H9 (cell line): Measurements from ENCODE around the gene FUS. TPM values are rescaled to one million over a fixed set of nuclear protein-coding genes. Genes with fewer than 3 reads are reported as not detected.
"Not testable (repeated sequence)": the region's sequence is repeated elsewhere in the genome, so short reads cannot be mapped to it uniquely, and the experiment has no call there.

Experiments used
- DNase-seq: peaks from one replicate; pipeline ENCODE4 v3.0.0-alpha.2; 2017
- H2AFZ ChIP-seq: one replicate; pipeline ENCODE4 v1.6.1; 2013; ENCODE audit warnings: mild to moderate bottlenecking, low read length, control low read depth, moderate library complexity
- H2AK5ac ChIP-seq: 2 replicates; pipeline ENCODE4 v1.6.1; 2013; ENCODE audit warnings: low read length, control low read depth, mixed read lengths; ENCODE audit not compliant: insufficient read length
- H2BK120ac ChIP-seq: one replicate; pipeline ENCODE4 v1.6.1; 2013; ENCODE audit warnings: low read depth, mild to moderate bottlenecking, low read length, control low read depth, inconsistent platforms; ENCODE audit not compliant: poor library complexity, severe bottlenecking
- H2BK12ac ChIP-seq: 2 replicates; pipeline ENCODE4 v1.6.1; 2013; ENCODE audit warnings: low read length, control low read depth, mixed read lengths, low read depth; ENCODE audit not compliant: insufficient read length
- H2BK15ac ChIP-seq: 2 replicates; pipeline ENCODE4 v1.6.1; 2013; ENCODE audit warnings: low read depth, low read length, control low read depth
- H2BK20ac ChIP-seq: one replicate; pipeline ENCODE4 v1.6.1; 2013; ENCODE audit warnings: low read depth, mild to moderate bottlenecking, low read length, control low read depth, inconsistent platforms; ENCODE audit not compliant: poor library complexity, severe bottlenecking
- H2BK5ac ChIP-seq: 2 replicates; pipeline ENCODE4 v1.6.1; 2013; ENCODE audit warnings: low read length, control low read depth, mixed read lengths; ENCODE audit not compliant: insufficient read length
- H3K14ac ChIP-seq: 2 replicates; pipeline ENCODE4 v1.6.1; 2013; ENCODE audit warnings: low read length, control low read depth; ENCODE audit not compliant: insufficient read depth
- H3K18ac ChIP-seq: 2 replicates; pipeline ENCODE4 v1.6.1; 2013; ENCODE audit warnings: low read depth, mild to moderate bottlenecking, mixed read lengths, low read length, control low read depth; ENCODE audit not compliant: insufficient read length
- H3K23ac ChIP-seq: 2 replicates; pipeline ENCODE4 v1.6.1; 2013; ENCODE audit warnings: low read length, control low read depth, mixed read lengths, low read depth; ENCODE audit not compliant: insufficient read length
- H3K23me2 ChIP-seq: 2 replicates; pipeline ENCODE4 v1.6.1; 2013; ENCODE audit warnings: low read depth, mild to moderate bottlenecking, mixed read lengths, low read length, control low read depth; ENCODE audit not compliant: insufficient read length, poor library complexity, severe bottlenecking
- H3K27ac ChIP-seq: 2 replicates; pipeline ENCODE4 v1.5.1; 2013; ENCODE audit warnings: low read length, control low read depth, mixed read lengths, low read depth; ENCODE audit not compliant: insufficient read length
- H3K27me3 ChIP-seq: 2 replicates; pipeline ENCODE4 v1.6.1; 2013; ENCODE audit warnings: low read length, control low read depth, inconsistent platforms; ENCODE audit not compliant: insufficient read depth
- H3K4ac ChIP-seq: 2 replicates; pipeline ENCODE4 v1.6.1; 2013; ENCODE audit warnings: low read depth, mild to moderate bottlenecking, control low read depth, inconsistent platforms, low read length, moderate library complexity
- H3K4me1 ChIP-seq: 2 replicates; pipeline ENCODE4 v1.6.1; 2013; ENCODE audit warnings: low read length, control low read depth, inconsistent platforms; ENCODE audit not compliant: insufficient read depth
- H3K4me2 ChIP-seq: 2 replicates; pipeline ENCODE4 v1.6.1; 2013; ENCODE audit warnings: low read length, control low read depth, mixed read lengths; ENCODE audit not compliant: insufficient read length, insufficient read depth
- H3K56ac ChIP-seq: 2 replicates; pipeline ENCODE4 v1.6.1; 2013; ENCODE audit warnings: low read depth, mild to moderate bottlenecking, mixed read lengths, low read length, control low read depth; ENCODE audit not compliant: insufficient read length
- H3K79me1 ChIP-seq: 2 replicates; pipeline ENCODE4 v1.6.1; 2013; ENCODE audit warnings: low read depth, mild to moderate bottlenecking, moderate library complexity, low read length, control low read depth, inconsistent platforms; ENCODE audit not compliant: insufficient read depth, poor library complexity, severe bottlenecking
- H3K79me2 ChIP-seq: 2 replicates; pipeline ENCODE4 v1.6.1; 2013; ENCODE audit warnings: low read length, control low read depth, inconsistent platforms; ENCODE audit not compliant: insufficient read depth
- H3K9ac ChIP-seq: 2 replicates; pipeline ENCODE4 v1.6.1; 2013; ENCODE audit warnings: low read length, control low read depth, mixed read lengths; ENCODE audit not compliant: insufficient read length; ENCODE audit errors: extremely low read depth
- H3K9me3 ChIP-seq: one replicate; pipeline ENCODE4 v1.6.1; 2013; ENCODE audit warnings: low read depth, low read length, inconsistent platforms; ENCODE audit not compliant: control insufficient read depth
- H3T11ph ChIP-seq: one replicate; pipeline ENCODE4 v1.6.1; 2013; ENCODE audit warnings: mild to moderate bottlenecking, low read length, control low read depth, inconsistent platforms
- H4K20me1 ChIP-seq: one replicate; pipeline ENCODE4 v1.6.1; 2013; ENCODE audit not compliant: control insufficient read depth, insufficient read length, insufficient read depth
- H4K5ac ChIP-seq: 2 replicates; pipeline ENCODE4 v1.6.1; 2013; ENCODE audit warnings: low read depth, mild to moderate bottlenecking, mixed read lengths, low read length, control low read depth; ENCODE audit not compliant: insufficient read length
- H4K8ac ChIP-seq: replicated peaks from 2 replicates; pipeline ENCODE4 v1.6.1; 2013; ENCODE audit warnings: low read length, control low read depth, mixed read lengths, low read depth; ENCODE audit not compliant: insufficient read length
- H4K91ac ChIP-seq: 2 replicates; pipeline ENCODE4 v1.6.1; 2013; ENCODE audit warnings: low read depth, mild to moderate bottlenecking, moderate library complexity, mixed read lengths, low read length, control low read depth; ENCODE audit not compliant: insufficient read length
- H3K27ac Mint-ChIP-seq, 3 experiments: 2 replicates in 2 of 3; 3 replicates in 1 of 3; pipeline ENCODE4 v1.8.0; 2020 to 2021; ENCODE audit warnings: mixed read lengths in 3 of 3, mild to moderate bottlenecking in 1 of 3, moderate library complexity in 1 of 3
- H3K27me3 Mint-ChIP-seq: 2 replicates; pipeline ENCODE4 v1.8.0; 2021; ENCODE audit warnings: low read depth, mild to moderate bottlenecking, moderate library complexity, mixed read lengths
- H3K36me3 Mint-ChIP-seq, 3 experiments: 2 replicates in 2 of 3; 3 replicates in 1 of 3; pipeline ENCODE4 v1.8.0; 2020 to 2021; ENCODE audit warnings: low read depth in 3 of 3, mixed read lengths in 3 of 3; ENCODE audit not compliant: insufficient read depth in 1 of 3
- H3K4me1 Mint-ChIP-seq, 2 experiments: 2 replicates each; pipeline ENCODE4 v1.8.0; 2020; ENCODE audit warnings: mixed read lengths in 2 of 2
- H3K4me3 Mint-ChIP-seq, 2 experiments: 2 replicates in 1 of 2; 3 replicates in 1 of 2; pipeline ENCODE4 v1.8.0; 2020 to 2021; ENCODE audit warnings: mild to moderate bottlenecking in 2 of 2, mixed read lengths in 2 of 2, moderate library complexity in 1 of 2
- H3K9me3 Mint-ChIP-seq, 2 experiments: 2 replicates in 1 of 2; 3 replicates in 1 of 2; pipeline ENCODE4 v1.8.0; 2020; ENCODE audit warnings: mild to moderate bottlenecking in 2 of 2, mixed read lengths in 2 of 2, moderate library complexity in 1 of 2
- WGBS: extraction: QIAGEN DNeasy Blood & Tissue Kit; methylation state at CpG from one replicate; pipeline ENCODE4 v1.1.7; 2013; ENCODE audit warnings: missing lambda C conversion rate, low lambda C conversion rate, mixed read lengths; ENCODE audit not compliant: insufficient read length; ENCODE audit errors: extremely low coverage; 5-methylcytosine and 5-hydroxymethylcytosine counted together
- total RNA-seq: library from RNA; stranded (reverse); gene quantifications from 2 replicates; pipeline ENCODE4 v1.2.1, GENCODE V29; 2021
- TF ChIP-seq, protein P1 (sequence below): fragments of 200-600 bp; sonication (generic); conservative IDR thresholded peaks from 3 replicates; pipeline ENCODE4 v1.8.0; 2021; ENCODE audit warnings: antibody characterized with exemption, mild to moderate bottlenecking

Gene FUS
- total RNA-seq, 1 experiment from 2014 or later = 1,034 TPM

DNA sequence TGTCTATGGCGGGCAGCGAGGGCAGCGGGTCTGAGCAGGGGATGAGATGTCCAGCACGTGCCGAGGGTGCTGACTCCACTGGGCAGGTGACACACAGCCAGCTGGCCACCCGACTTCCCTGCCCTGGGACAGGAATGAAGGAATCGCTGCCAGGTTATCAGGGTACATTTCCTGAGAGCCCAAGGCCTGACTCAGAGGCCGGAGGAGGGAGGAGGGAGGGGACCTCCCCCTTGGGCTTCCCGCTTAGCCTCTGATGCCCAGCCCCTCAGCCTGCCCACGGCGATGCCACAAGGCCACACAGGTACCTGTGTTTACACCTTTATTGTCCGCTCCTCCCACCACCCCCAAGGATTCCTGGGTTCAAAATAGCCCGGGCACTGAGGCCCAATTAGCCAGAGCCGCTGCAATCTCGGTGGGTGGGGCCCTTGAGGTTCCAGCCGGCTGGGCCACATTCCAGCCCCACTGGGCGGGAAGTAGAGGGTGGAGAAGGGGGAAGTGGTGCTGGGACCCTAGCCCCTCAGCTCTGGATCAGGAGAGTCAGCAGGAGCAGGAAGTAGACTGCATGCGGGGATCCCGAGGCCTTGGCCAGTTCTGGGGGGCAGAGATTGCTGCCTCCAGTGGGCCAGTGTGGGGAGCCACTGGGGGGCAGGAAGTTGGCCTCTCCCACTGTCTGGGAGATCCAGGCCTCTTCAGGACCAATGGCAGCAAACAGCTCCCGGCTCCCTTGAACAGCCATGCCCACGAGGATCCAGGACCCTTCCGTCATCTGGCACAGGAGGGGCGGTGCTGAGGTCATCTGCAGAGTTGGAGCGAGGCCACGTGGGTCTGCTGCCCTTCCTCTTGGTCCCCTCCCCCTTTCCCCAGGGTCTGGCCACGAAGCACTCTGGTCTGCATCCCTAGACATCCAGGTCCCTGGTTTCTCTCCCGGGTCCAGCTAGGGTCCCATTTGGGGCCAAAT, 41.0 kb upstream of the FUS start:
- Histone ChIP-seq H3K18ac (peak overlapping the region; percentile 21), H2BK120ac (no peak overlapping the region), H4K8ac (no peak overlapping the region), H4K91ac (no peak overlapping the region), H2BK20ac (no peak overlapping the region), H3K27me3 (no peaks in the 10 kb centered on the region; the same call in 1 of the 2 replicates), H3K23me2 (peaks cover 1% of the 10 kb centered on the region), H3K9ac (no peak overlapping the region), H3K56ac (no peak overlapping the region), H2BK12ac (peak overlapping the region; percentile 50), H2AK5ac (no peak overlapping the region), H3K4me2 (no peak overlapping the region), H3K23ac (no peak overlapping the region), H4K5ac (no peak overlapping the region), H3K79me1 (no peaks in the 10 kb centered on the region), H2BK5ac (no peak overlapping the region), H3K4ac (no peak overlapping the region), H3K4me1 (peaks cover 11% of the 10 kb centered on the region), H3K27ac (no peak overlapping the region), H3K79me2 (peaks cover under 1% of the 10 kb centered on the region; the same call in 1 of the 2 replicates), H3K9me3 (no peaks in the 10 kb centered on the region), H2AFZ (no peak overlapping the region), H2BK15ac (no peak overlapping the region), H4K20me1 (no peaks in the 10 kb centered on the region), H3T11ph (no peak overlapping the region), H3K14ac (peak overlapping the region; percentile 6; the same call in 1 of the 2 replicates)
- Mint-ChIP-seq H3K4me1 (peaks cover 42 to 58% of the 10 kb centered on the region in 2 experiments), H3K27ac (peak overlapping the region in 2 of 3 experiments; percentile 74 to 90; a peak in 4 of 7 replicates), H3K4me3 (peak overlapping the region in 1 of 2 experiments; percentile 14; a peak in 1 of 5 replicates), H3K36me3 (peaks cover under 1 to 3% (median 1%) of the 10 kb centered on the region in 3 experiments; a peak in 4 of 7 replicates), H3K27me3 (peaks cover 8% of the 10 kb centered on the region), H3K9me3 (no peaks in the 10 kb centered on the region; a peak in 1 of 5 replicates)
- no CpG with 5 or more reads among the region's 27 CpGs for WGBS
- DNase-seq = peak; percentile 80
- TF ChIP-seq, protein P1, sequence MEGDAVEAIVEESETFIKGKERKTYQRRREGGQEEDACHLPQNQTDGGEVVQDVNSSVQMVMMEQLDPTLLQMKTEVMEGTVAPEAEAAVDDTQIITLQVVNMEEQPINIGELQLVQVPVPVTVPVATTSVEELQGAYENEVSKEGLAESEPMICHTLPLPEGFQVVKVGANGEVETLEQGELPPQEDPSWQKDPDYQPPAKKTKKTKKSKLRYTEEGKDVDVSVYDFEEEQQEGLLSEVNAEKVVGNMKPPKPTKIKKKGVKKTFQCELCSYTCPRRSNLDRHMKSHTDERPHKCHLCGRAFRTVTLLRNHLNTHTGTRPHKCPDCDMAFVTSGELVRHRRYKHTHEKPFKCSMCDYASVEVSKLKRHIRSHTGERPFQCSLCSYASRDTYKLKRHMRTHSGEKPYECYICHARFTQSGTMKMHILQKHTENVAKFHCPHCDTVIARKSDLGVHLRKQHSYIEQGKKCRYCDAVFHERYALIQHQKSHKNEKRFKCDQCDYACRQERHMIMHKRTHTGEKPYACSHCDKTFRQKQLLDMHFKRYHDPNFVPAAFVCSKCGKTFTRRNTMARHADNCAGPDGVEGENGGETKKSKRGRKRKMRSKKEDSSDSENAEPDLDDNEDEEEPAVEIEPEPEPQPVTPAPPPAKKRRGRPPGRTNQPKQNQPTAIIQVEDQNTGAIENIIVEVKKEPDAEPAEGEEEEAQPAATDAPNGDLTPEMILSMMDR = no peak

DNA sequence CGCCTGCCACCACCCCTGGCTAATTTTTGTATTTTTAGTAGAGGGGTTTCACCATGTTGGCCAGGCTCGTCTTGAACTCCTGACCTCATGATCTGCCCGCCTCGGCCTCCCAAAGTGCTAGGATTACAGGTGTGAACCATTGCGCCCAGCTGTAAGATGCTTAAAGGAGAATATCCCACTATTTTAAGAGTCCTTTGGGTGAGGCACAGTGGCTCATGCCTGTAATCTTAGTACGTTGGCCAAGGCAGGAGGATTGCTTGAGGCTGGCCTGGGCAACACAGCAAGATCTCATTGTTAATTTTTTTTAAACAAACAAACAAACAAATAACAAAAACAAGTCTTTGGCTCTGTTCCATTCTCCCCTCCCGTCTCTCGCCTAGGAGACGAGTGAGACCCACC, 38.9 kb upstream of the FUS start:
- not testable (repeated sequence) for H2AK5ac ChIP-seq, H2BK5ac ChIP-seq, H3K4me1 ChIP-seq, H3K23me2 ChIP-seq, H3K4ac ChIP-seq, H2BK15ac ChIP-seq, H2BK12ac ChIP-seq, H3K18ac ChIP-seq, H3K4me2 ChIP-seq, H2BK20ac ChIP-seq, H3K23ac ChIP-seq, H3T11ph ChIP-seq, H3K27ac ChIP-seq, H4K5ac ChIP-seq, H3K36me3 Mint-ChIP-seq, H4K20me1 ChIP-seq, H3K79me1 ChIP-seq, H3K14ac ChIP-seq, H3K56ac ChIP-seq, DNase-seq, H3K27ac Mint-ChIP-seq, H2AFZ ChIP-seq, H3K9me3 ChIP-seq, H2BK120ac ChIP-seq, H3K9me3 Mint-ChIP-seq, H4K8ac ChIP-seq, H3K27me3 ChIP-seq, H3K9ac ChIP-seq, H3K79me2 ChIP-seq
- Mint-ChIP-seq H3K4me1 (peaks cover 27 to 45% of the 10 kb centered on the region in 2 experiments), H3K27me3 (peaks cover 25% of the 10 kb centered on the region), H3K4me3 (peak overlapping the region in 1 of 2 experiments; percentile 53; a peak in 2 of 5 replicates)
- WGBS = no CpG with 5 or more reads among the region's 9 CpGs
- peak overlapping the region; percentile 36 for H4K91ac ChIP-seq
